ENCODE results near the gene LBX2. TPM values are rescaled to one million over a fixed set of nuclear protein-coding genes. Genes with fewer than 3 reads are reported as not detected.

LBX2 gene
- total RNA-seq, 4 donors from 2014 or later, result 2.9 TPM; not detected in 3

DNA sequence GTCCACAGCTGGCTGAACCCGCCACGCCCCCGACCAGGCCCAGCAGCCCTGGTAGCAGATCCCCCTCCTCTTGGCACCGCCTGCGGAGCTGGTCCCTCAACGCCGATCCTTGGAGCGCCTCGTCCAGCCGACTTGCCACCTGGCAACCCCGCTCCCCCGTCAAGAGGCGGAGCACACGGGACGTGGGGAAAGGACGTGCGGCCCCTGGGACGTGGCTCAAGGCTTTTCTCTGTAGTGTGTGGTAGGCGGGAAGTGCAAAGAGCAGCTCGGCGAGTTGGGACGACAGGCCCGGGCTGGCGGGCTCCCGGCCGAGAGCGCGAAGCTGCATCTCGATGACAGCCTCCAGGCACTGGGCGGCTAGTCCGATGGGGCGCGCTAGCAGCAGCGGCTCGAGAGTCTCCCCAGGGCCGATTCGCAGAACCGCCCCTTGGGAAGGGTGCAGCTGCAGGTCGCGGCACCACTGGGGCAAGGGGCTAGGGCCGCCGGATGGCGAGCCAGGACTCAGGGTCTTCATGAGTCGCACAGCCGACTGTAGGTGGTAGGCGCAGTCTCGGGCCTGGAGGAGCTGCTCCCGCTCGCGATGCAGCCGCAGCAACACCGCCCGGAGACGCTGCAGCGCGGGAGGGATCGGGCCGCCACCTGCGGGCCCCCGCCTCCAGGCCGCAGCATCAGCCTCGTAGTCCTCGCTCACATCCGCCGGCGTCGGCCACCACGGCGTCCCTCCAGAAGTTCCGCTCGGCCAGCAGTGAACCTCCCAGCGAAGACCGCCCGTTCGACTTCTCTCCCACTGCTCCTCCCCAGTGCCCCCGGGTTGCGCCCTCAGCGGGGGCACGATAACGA is 17.2 kb downstream of the LBX2 start:
- no peak for DNase-seq
- no peaks in the 10 kb centered on the region for H3K27me3 ChIP-seq
- H3K9me3 ChIP-seq, result no peaks in the 10 kb centered on the region
- intact Hi-C loops (cut with DNase I; ENCODE audit: low total_unique reads), result loop anchor here (2.0 kb wide), 1 partner anchor 107 kb away; no protein-coding TSS in a partner anchor
- TF ChIP-seq POLR2A (IDR thresholded peaks at IDR 0.05), result no peak
- TF ChIP-seq, protein P1, sequence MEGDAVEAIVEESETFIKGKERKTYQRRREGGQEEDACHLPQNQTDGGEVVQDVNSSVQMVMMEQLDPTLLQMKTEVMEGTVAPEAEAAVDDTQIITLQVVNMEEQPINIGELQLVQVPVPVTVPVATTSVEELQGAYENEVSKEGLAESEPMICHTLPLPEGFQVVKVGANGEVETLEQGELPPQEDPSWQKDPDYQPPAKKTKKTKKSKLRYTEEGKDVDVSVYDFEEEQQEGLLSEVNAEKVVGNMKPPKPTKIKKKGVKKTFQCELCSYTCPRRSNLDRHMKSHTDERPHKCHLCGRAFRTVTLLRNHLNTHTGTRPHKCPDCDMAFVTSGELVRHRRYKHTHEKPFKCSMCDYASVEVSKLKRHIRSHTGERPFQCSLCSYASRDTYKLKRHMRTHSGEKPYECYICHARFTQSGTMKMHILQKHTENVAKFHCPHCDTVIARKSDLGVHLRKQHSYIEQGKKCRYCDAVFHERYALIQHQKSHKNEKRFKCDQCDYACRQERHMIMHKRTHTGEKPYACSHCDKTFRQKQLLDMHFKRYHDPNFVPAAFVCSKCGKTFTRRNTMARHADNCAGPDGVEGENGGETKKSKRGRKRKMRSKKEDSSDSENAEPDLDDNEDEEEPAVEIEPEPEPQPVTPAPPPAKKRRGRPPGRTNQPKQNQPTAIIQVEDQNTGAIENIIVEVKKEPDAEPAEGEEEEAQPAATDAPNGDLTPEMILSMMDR (IDR thresholded peaks at IDR 0.05), result no peak
- H3K4me1 ChIP-seq, result peaks cover 0 to 10% of the 10 kb centered on the region in 2 donors
- H3K27ac ChIP-seq, result peak overlapping the region; percentile 91 to 93
- H3K4me3 ChIP-seq, result peak overlapping the region; percentile 91 to 93
- no peaks in the 10 kb centered on the region for H3K36me3 ChIP-seq

DNA sequence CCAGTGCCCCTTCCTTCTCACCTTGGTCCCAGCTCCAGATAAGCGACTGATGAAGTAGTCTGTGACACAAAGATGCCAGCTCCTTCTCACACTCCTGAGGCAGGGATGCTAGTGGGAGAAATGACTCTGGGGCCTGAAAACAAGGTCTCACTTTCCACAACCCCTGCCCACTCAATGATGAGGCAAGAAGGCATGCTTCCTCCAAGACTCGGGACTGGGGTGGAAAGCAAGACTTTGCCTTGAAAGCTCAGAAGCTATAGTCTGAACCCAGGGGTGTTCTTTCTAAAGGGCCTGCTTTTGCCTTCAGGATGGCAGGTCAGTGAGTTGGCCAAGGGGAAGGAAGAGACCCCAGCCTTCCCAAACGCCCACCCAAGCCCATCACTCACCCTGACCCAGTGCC is 18.0 kb downstream of the LBX2 start:
- intact Hi-C loops (cut with DNase I; ENCODE audit: low total_unique reads), result no loop called here

DNA sequence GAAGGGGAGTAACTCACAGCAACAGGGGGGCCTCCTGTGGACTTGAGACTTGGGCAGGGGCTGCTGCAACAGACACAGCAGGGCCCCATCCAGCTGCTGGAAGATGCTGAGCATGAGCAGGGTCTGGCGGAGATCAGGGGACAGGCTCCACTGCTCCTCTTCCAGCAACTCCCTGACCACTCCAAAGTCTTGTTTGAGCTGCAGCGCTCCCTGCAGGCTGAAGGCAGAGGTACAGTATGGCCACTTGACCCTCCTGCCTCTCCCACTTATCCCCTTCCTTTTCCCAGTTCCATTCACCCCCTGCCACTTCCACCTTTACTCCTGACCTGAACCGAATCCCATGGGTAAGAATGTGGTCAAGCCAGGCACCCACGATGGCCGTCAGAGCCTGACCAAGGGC is 24.5 kb downstream of the LBX2 start:
- Histone ChIP-seq H3K9me3 (no peaks in the 10 kb centered on the region), H3K27me3 (no peaks in the 10 kb centered on the region), H3K27ac (no peak overlapping the region), H3K36me3 (no peaks in the 10 kb centered on the region), H3K4me3 (no peak overlapping the region), H3K4me1 (no peaks in the 10 kb centered on the region)
- TF ChIP-seq POLR2A (IDR thresholded peaks at IDR 0.05), result no peak
- TF ChIP-seq, protein P1 (IDR thresholded peaks at IDR 0.05), result no peak
- DNase-seq, result no peak
- intact Hi-C loops (cut with DNase I; ENCODE audit: low total_unique reads), result no loop called here

More for the DNA sequence above, 18.0 kb downstream of the LBX2 start:
- Histone ChIP-seq H3K27me3 (no peaks in the 10 kb centered on the region), H3K9me3 (no peaks in the 10 kb centered on the region), H3K4me3 (peak overlapping the region; percentile 91 to 93), H3K27ac (no peak overlapping the region), H3K36me3 (no peaks in the 10 kb centered on the region), H3K4me1 (peaks cover 0 to 10% of the 10 kb centered on the region in 2 donors)
- no peak for DNase-seq
- TF ChIP-seq, protein P1 (IDR thresholded peaks at IDR 0.05), result no peak
- no peak for TF ChIP-seq POLR2A (IDR thresholded peaks at IDR 0.05)

DNA sequence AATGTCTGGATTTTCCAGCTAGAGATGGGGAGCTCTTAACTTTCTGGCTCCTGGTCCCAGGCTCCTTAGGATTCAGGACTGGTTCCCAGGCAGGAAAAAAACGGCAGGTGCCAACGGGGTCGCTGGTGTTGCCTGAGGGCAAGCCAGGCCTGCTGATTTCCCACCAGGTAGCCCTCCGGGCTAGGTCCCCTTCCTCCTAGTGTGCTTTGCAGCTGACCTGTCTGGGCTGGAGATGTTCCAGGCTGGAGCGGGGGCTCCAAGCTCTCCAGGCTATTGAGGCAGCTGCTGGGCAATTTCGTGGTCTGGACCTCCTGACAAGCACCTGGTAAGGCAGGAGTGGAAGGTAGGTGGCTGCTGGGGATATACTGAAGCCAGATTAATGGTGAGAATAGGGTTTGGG is 24.9 kb downstream of the LBX2 start:
- H3K36me3 ChIP-seq, result no peaks in the 10 kb centered on the region
- H3K27me3 ChIP-seq, result no peaks in the 10 kb centered on the region
- TF ChIP-seq, protein P1 (IDR thresholded peaks at IDR 0.05), result no peak
- no peak for TF ChIP-seq POLR2A (IDR thresholded peaks at IDR 0.05)
- intact Hi-C loops (cut with DNase I; ENCODE audit: low total_unique reads), result no loop called here
- H3K9me3 ChIP-seq, result no peaks in the 10 kb centered on the region
- no peak overlapping the region for H3K27ac ChIP-seq
- H3K4me1 ChIP-seq, result no peaks in the 10 kb centered on the region
- no peak for DNase-seq
- H3K4me3 ChIP-seq, result no peak overlapping the region

DNA sequence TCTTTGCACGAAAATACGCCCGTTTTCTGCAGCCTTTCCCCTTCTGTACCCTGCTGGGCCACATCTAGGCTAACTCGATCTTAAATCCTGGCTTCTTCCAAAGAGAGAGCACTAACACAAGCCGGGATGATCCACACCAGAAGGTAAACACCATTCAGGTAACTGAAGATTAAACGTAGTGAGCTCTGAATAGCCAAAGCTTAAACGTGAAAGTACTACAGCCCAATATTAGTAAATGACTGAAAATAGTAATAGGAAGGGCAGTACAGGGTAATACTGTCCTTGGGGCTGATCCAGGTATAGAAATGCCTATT is 26.5 kb downstream of the LBX2 start:
- no peak for DNase-seq
- TF ChIP-seq, protein P1 (IDR thresholded peaks at IDR 0.05), result no peak
- TF ChIP-seq POLR2A (IDR thresholded peaks at IDR 0.05), result no peak
- no peaks in the 10 kb centered on the region for H3K36me3 ChIP-seq
- no peaks in the 10 kb centered on the region for H3K4me1 ChIP-seq
- no peaks in the 10 kb centered on the region for H3K9me3 ChIP-seq
- H3K27me3 ChIP-seq, result no peaks in the 10 kb centered on the region
- peak overlapping the region; percentile 77 to 82 for H3K27ac ChIP-seq
- intact Hi-C loops (cut with DNase I; ENCODE audit: low total_unique reads), result no loop called here
- peak overlapping the region; percentile 57 to 63 for H3K4me3 ChIP-seq

All from uterus (tissue), 4 donors.